ENCODE measurements around the gene GSTO1. TPM values are rescaled to one million over a fixed set of nuclear protein-coding genes. Genes with fewer than 3 reads are reported as not detected.

GSTO1 gene
- total and polyA plus RNA-seq, 2 of the 13 experiments (the other 11 are each of a cell fraction or from before 2014, with no cell fraction given), result 228 to 300 TPM

DNA sequence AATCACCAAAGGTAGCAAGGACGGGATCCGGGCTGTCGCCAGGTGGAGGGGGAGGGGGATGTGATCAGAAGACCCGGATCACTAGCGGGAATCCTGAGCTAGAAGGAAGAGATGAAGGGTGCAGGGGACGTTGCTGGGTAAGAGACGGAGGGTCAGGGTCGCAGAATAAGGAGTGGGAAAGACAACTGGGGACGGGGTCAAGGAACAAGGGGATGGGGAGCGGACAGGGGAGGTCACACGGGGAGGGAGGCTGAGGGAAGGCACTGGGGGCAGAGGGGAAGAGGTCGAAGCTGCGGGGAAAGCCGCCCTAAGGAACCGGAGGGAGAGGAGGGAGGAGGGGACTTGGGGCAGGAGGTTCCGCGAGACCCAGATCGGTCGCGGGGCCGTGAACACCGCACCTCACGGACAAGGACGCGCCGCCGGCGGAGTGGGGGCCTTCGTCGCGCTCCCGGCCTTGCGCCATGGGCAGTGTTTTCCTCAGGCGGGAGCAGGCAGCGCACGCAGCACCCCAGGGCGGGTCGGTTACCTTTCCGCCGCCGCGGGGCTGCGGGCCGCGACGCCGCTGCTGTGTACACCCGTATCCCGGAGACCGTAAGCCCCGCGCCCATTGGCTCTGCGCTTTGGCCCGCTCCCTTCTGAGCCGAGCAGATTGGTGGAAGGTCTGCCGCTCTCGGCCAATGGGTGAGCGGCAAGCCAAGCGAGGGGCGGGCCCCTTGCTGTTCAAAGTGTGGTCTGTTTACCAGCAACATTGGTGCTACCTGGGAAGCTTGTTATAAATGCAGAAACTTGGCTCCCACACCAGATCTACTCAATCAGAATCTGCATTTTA is 22.7 kb upstream of the GSTO1 start, which contains the start of gene CFAP43 (continued):
- TF ChIP-seq, protein P1, sequence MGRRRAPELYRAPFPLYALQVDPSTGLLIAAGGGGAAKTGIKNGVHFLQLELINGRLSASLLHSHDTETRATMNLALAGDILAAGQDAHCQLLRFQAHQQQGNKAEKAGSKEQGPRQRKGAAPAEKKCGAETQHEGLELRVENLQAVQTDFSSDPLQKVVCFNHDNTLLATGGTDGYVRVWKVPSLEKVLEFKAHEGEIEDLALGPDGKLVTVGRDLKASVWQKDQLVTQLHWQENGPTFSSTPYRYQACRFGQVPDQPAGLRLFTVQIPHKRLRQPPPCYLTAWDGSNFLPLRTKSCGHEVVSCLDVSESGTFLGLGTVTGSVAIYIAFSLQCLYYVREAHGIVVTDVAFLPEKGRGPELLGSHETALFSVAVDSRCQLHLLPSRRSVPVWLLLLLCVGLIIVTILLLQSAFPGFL (CRISPR knock-in tag; IDR thresholded peaks at IDR 0.05), result no peak
- no peak for TF ChIP-seq ZBTB21 (CRISPR knock-in tag; IDR thresholded peaks at IDR 0.05)
- TF ChIP-seq, protein P2, sequence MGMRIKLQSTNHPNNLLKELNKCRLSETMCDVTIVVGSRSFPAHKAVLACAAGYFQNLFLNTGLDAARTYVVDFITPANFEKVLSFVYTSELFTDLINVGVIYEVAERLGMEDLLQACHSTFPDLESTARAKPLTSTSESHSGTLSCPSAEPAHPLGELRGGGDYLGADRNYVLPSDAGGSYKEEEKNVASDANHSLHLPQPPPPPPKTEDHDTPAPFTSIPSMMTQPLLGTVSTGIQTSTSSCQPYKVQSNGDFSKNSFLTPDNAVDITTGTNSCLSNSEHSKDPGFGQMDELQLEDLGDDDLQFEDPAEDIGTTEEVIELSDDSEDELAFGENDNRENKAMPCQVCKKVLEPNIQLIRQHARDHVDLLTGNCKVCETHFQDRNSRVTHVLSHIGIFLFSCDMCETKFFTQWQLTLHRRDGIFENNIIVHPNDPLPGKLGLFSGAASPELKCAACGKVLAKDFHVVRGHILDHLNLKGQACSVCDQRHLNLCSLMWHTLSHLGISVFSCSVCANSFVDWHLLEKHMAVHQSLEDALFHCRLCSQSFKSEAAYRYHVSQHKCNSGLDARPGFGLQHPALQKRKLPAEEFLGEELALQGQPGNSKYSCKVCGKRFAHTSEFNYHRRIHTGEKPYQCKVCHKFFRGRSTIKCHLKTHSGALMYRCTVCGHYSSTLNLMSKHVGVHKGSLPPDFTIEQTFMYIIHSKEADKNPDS (CRISPR knock-in tag; IDR thresholded peaks at IDR 0.05), result no peak
- TF ChIP-seq ZSCAN20 (CRISPR knock-in tag; IDR thresholded peaks at IDR 0.05; ENCODE audit: borderline replicate concordance), result no peak
- peak; percentile 89 for TF ChIP-seq SP2 (CRISPR knock-in tag; IDR thresholded peaks at IDR 0.05)
- TF ChIP-seq, protein P3, sequence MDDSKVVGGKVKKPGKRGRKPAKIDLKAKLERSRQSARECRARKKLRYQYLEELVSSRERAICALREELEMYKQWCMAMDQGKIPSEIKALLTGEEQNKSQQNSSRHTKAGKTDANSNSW (CRISPR knock-in tag; IDR thresholded peaks at IDR 0.05; ENCODE audit: borderline replicate concordance), result no peak; the same call in 1 of the 2 replicates
- no peak for TF ChIP-seq ZNF720 (CRISPR knock-in tag; IDR thresholded peaks at IDR 0.05)
- TF ChIP-seq ZNF616 (CRISPR knock-in tag; IDR thresholded peaks at IDR 0.05; ENCODE audit: low read depth), result peak; percentile 74; the same call in 1 of the 2 replicates
- TF ChIP-seq CREM (IDR thresholded peaks at IDR 0.05), result no peak
- TF ChIP-seq CREM (CRISPR knock-in tag; IDR thresholded peaks at IDR 0.05), result no peak
- peak; percentile 34; the same call in 1 of the 2 replicates for TF ChIP-seq POLR2AphosphoS5 (IDR thresholded peaks at IDR 0.05; ENCODE audit: low read depth, low read length)
- TF ChIP-seq CAMTA2 (CRISPR knock-in tag; IDR thresholded peaks at IDR 0.05; ENCODE audit: borderline replicate concordance), result no peak
- TF ChIP-seq KDM5A (IDR thresholded peaks at IDR 0.05; ENCODE audit: borderline replicate concordance, low read length), result peak; percentile 49; the same call in 1 of the 2 replicates
- TF ChIP-seq NBN (conservative IDR thresholded peaks at IDR 0.05), result no peak
- peak; percentile 78 for TF ChIP-seq SALL1 (CRISPR knock-in tag; IDR thresholded peaks at IDR 0.05)
- no peak for TF ChIP-seq ZNF737 (CRISPR knock-in tag; IDR thresholded peaks at IDR 0.05; ENCODE audit: borderline replicate concordance)
- peak; percentile 80; the same call in 1 of the 2 replicates for TF ChIP-seq ZNF343 (CRISPR knock-in tag; IDR thresholded peaks at IDR 0.05)
- TF ChIP-seq ZNF709 (CRISPR knock-in tag; IDR thresholded peaks at IDR 0.05), result no peak
- no peak for TF ChIP-seq POLR2AphosphoS2 (IDR thresholded peaks at IDR 0.05; ENCODE audit: low read depth, low read length)
- no peak for TF ChIP-seq TEAD2 (CRISPR knock-in tag; IDR thresholded peaks at IDR 0.05)
- TF ChIP-seq RFX3 (CRISPR knock-in tag; IDR thresholded peaks at IDR 0.05), result peak; percentile 98
- no peak for TF ChIP-seq ZNF879 (CRISPR knock-in tag; IDR thresholded peaks at IDR 0.05)
- peak; percentile 22; the same call in 1 of the 2 replicates for TF ChIP-seq ELF1 (CRISPR knock-in tag; IDR thresholded peaks at IDR 0.05)
- no peak for TF ChIP-seq NPAS2 (CRISPR knock-in tag; IDR thresholded peaks at IDR 0.05; ENCODE audit: borderline replicate concordance)
- no peak for TF ChIP-seq ZBTB20 (CRISPR knock-in tag; IDR thresholded peaks at IDR 0.05; ENCODE audit: borderline replicate concordance, low read depth)
- no peak for TF ChIP-seq SRSF4 (IDR thresholded peaks at IDR 0.05; ENCODE audit: low read depth, low read length, poor library complexity, severe bottlenecking)
- TF ChIP-seq, protein P4, sequence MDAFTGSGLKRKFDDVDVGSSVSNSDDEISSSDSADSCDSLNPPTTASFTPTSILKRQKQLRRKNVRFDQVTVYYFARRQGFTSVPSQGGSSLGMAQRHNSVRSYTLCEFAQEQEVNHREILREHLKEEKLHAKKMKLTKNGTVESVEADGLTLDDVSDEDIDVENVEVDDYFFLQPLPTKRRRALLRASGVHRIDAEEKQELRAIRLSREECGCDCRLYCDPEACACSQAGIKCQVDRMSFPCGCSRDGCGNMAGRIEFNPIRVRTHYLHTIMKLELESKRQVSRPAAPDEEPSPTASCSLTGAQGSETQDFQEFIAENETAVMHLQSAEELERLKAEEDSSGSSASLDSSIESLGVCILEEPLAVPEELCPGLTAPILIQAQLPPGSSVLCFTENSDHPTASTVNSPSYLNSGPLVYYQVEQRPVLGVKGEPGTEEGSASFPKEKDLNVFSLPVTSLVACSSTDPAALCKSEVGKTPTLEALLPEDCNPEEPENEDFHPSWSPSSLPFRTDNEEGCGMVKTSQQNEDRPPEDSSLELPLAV (CRISPR knock-in tag; conservative IDR thresholded peaks at IDR 0.05; ENCODE audit: low read depth), result no peak

All from HepG2 (cell line).